Activated B cell treated with CpG ODN at 0.5 μM for 24 hours (primary cell): Measurements from ENCODE around the gene OR10P1. TPM values are rescaled to one million over a fixed set of nuclear protein-coding genes. Genes with fewer than 3 reads are reported as not detected.

ENCODE experiments used
- ATAC-seq: fragments of 200-7000 bp; cut with Tn5 transposase; one replicate; pipeline ENCODE4 v1.10.0; 2021; ENCODE audit warnings: low read depth, mild to moderate bottlenecking, moderate library complexity
- CTCF ChIA-PET: fragments of 350-600 bp; sonication (Branson Sonifier 250); formaldehyde crosslinking; loops from one replicate; lab custom pipeline; 2021; ENCODE audit warnings: antibody characterized with exemption; lab: Charles Lee
- POLR2A ChIA-PET: fragments of 350-600 bp; sonication (Branson Sonifier 250); formaldehyde crosslinking; loops from one replicate; lab custom pipeline; 2021; ENCODE audit warnings: antibody characterized with exemption; lab: Charles Lee
- DNase-seq: peaks from one replicate; pipeline ENCODE4 v3.0.0; 2022
- H3K27ac Mint-ChIP-seq: one replicate; pipeline ENCODE4 v1.8.0; 2020; ENCODE audit warnings: mixed read lengths
- H3K27me3 Mint-ChIP-seq: one replicate; pipeline ENCODE4 v1.8.0; 2021; ENCODE audit warnings: mixed read lengths
- H3K36me3 Mint-ChIP-seq: one replicate; pipeline ENCODE4 v1.8.0; 2021; ENCODE audit warnings: low read depth, mixed read lengths
- H3K4me1 Mint-ChIP-seq: one replicate; pipeline ENCODE4 v1.8.0; 2021; ENCODE audit warnings: mixed read lengths
- H3K4me3 Mint-ChIP-seq: one replicate; pipeline ENCODE4 v1.8.0; 2020; ENCODE audit warnings: mild to moderate bottlenecking, mixed read lengths
- H3K9me3 Mint-ChIP-seq: one replicate; pipeline ENCODE4 v1.8.0; 2020; ENCODE audit warnings: mixed read lengths
- CTCF ChIP-seq: fragments of 200-600 bp; IDR thresholded peaks from one replicate; pipeline ENCODE4 v1.8.0; 2022; ENCODE audit warnings: antibody characterized with exemption, mild to moderate bottlenecking
- intact Hi-C: fragments of 100-400 bp; cut with micrococcal nuclease; formaldehyde crosslinking; loops from one replicate; pipeline ENCODE4 v1.15.1; 2024
- total RNA-seq: library from RNA; stranded (reverse); gene quantifications from 2 replicates; pipeline ENCODE4 v1.2.3, GENCODE V29; 2022

The OR10P1 gene
- total RNA-seq, 1 donor from 2014 or later, result not detected

DNA sequence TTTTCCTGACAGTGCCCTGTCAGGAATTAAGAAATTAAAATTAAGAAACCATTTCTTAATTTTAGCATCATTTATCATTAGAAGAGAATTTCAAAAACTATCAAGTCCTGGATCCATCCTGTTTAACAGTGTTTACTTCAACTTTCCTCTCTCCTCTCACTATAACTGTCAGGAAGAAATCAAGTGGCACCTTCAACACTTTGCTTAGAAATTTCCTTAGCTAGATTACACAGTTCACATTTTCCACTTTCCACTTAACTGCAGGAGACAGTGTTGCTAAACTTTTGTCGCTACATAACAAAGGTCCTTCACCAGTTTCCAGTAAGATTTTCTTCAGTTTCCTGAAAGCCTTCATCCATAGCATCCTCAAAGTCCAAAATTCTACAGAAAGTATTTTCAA is 21.9 kb upstream of the OR10P1 start:
- H3K9me3 Mint-ChIP-seq, result peaks cover 19% of the 10 kb centered on the region
- no peak overlapping the region for H3K27ac Mint-ChIP-seq
- H3K27me3 Mint-ChIP-seq, result peaks cover 17% of the 10 kb centered on the region
- no peak overlapping the region for H3K4me3 Mint-ChIP-seq
- ATAC-seq (no peak), DNase-seq (no peak)
- H3K4me1 Mint-ChIP-seq, result no peaks in the 10 kb centered on the region
- peaks cover 5% of the 10 kb centered on the region for H3K36me3 Mint-ChIP-seq
- intact Hi-C loops, result no loop called here
- no peak for TF ChIP-seq CTCF
- ChIA-PET CTCF (interaction anchor here (1.0 to 1.1 kb wide), 2 partner anchors 42 to 426 kb away, joined by 3 to 4 read pairs; no protein-coding TSS in a partner anchor), POLR2A (no interaction called here)

DNA sequence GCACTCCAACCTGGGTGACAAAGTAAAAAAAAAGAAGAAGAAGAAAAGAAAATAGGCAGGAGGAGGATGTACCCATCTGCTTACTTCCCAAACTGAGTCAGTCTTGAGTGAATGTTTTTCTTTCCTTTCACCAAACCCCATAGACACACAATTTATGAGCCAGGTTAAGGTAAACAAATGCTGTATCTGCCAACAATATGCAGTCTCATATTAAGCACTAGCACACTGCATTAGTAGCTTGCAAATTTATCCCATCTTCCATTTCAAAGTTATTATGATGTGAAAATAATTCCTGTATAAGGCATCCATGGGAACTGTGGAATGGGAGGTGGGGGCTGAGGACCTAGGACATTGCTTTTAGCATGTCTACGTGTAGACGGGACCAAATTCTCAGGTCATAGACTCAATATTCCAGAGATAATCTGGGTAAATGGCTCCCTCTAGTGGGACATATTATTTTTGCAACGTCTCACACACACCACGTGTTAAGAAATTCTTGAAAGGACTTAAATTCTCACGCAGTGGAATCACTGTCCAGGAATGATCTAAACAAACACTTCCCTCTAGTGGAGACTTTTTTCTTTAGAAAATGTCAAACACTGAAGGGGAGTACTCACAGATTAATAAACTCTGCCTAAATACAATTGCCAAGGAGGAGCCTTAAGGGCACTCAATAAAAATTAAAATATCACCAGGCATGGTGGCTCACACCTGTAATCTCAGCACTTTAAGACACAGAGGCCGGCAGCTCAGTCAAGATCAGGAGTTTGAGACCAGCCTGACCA is 17.1 kb upstream of the OR10P1 start:
- CTCF ChIA-PET, result interaction anchor here (0.6 to 5.5 kb wide), 10 partner anchors 9 to 437 kb away, joined by 3 to 49 read pairs (median 4); no protein-coding TSS in a partner anchor
- no peak for TF ChIP-seq CTCF
- no peak overlapping the region for H3K27ac Mint-ChIP-seq
- peaks cover 19% of the 10 kb centered on the region for H3K9me3 Mint-ChIP-seq
- POLR2A ChIA-PET, result no interaction called here
- H3K36me3 Mint-ChIP-seq, result peaks cover 5% of the 10 kb centered on the region
- H3K4me1 Mint-ChIP-seq, result no peaks in the 10 kb centered on the region
- intact Hi-C loops, result loop anchor here (1.0 kb wide), 5 partner anchors 27 to 626 kb away; no protein-coding TSS in a partner anchor
- peak; percentile 87 for ATAC-seq
- no peak for DNase-seq
- H3K4me3 Mint-ChIP-seq, result no peak overlapping the region
- H3K27me3 Mint-ChIP-seq, result peaks cover 13% of the 10 kb centered on the region

GRCh38 chr12:55624056-55624455 is 12.6 kb upstream of the OR10P1 start:
- H3K36me3 Mint-ChIP-seq, result no peaks in the 10 kb centered on the region
- TF ChIP-seq CTCF, result no peak
- CTCF ChIA-PET, result no interaction called here
- no peak overlapping the region for H3K4me3 Mint-ChIP-seq
- no peaks in the 10 kb centered on the region for H3K4me1 Mint-ChIP-seq
- H3K9me3 Mint-ChIP-seq, result no peaks in the 10 kb centered on the region
- H3K27me3 Mint-ChIP-seq, result peaks cover 13% of the 10 kb centered on the region
- ATAC-seq (peak; percentile 40), DNase-seq (no peak)
- intact Hi-C loops, result no loop called here
- no peak overlapping the region for H3K27ac Mint-ChIP-seq
- POLR2A ChIA-PET, result no interaction called here

DNA sequence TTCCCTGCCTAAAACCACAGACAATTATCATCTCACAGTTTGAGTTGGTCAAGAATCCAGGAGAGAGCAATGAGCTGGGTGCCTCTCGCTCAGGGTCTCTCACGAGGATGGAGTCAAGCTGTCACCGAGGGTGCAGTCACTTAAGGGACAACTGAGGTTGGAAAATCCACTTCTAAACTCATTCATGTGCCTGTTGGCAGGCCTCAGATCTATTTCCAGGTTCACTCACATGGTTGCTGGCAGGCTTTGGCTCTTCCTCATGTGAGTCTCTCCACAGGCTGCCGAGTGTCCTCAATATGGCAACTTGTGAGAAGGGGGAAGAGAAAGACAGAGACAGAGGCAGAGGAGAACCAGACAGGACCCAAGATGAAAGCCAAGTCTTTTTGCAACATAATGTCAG is 10.5 kb upstream of the OR10P1 start:
- no peaks in the 10 kb centered on the region for H3K36me3 Mint-ChIP-seq
- POLR2A ChIA-PET, result no interaction called here
- CTCF ChIA-PET, result no interaction called here

More for the DNA sequence above, 10.5 kb upstream of the OR10P1 start:
- intact Hi-C loops, result no loop called here
- ATAC-seq, result no peak
- H3K27ac Mint-ChIP-seq, result no peak overlapping the region
- DNase-seq, result no peak
- H3K4me1 Mint-ChIP-seq, result no peaks in the 10 kb centered on the region
- peaks cover 7% of the 10 kb centered on the region for H3K27me3 Mint-ChIP-seq
- no peaks in the 10 kb centered on the region for H3K9me3 Mint-ChIP-seq
- no peak for TF ChIP-seq CTCF
- no peak overlapping the region for H3K4me3 Mint-ChIP-seq
